Bronchial epithelial cell (primary cell): ENCODE data around the gene ARHGAP42. TPM values are rescaled to one million over a fixed set of nuclear protein-coding genes. Genes with fewer than 3 reads are reported as not detected.

Experiments
- DNase-seq: peaks from one replicate; pipeline ENCODE4 v3.0.0-alpha.2; 2010; ENCODE audit warnings: low read depth
- FAIRE-seq: peaks from 2 replicates; lab custom pipeline; 2011; peaks lifted over from hg19 to GRCh38; lab: Jason Lieb, UNC
- H3K27me3 ChIP-seq: 2 replicates; pipeline ENCODE4 v1.5.1; 2011; ENCODE audit warnings: low read length; ENCODE audit not compliant: control insufficient read depth, insufficient read depth
- H3K36me3 ChIP-seq: 2 replicates; pipeline ENCODE4 v1.5.1; 2011; ENCODE audit warnings: low read length; ENCODE audit not compliant: control insufficient read depth, insufficient read depth
- H3K4me3 ChIP-seq: 2 replicates; pipeline ENCODE4 v1.5.1; 2011; ENCODE audit warnings: mild to moderate bottlenecking, low read depth, low read length, control low read depth
- CTCF ChIP-seq: IDR thresholded peaks from 2 replicates; pipeline ENCODE4 v1.5.1; 2011; ENCODE audit warnings: mild to moderate bottlenecking, moderate library complexity, low read length, control low read depth, inconsistent platforms; ENCODE audit not compliant: insufficient read depth, severe bottlenecking
- total RNA-seq: library from RNA; depleted of rRNA; stranded (reverse); fragments of >200 nt; gene quantifications from 2 replicates; pipeline ENCODE4 v1.2.1, GENCODE V29; 2014

ARHGAP42 gene
- total RNA-seq, 1 donor from 2014 or later: 5.3 TPM

GRCh38 chr11:100855466-100856067 is 168.5 kb downstream of the ARHGAP42 start:
- peak; percentile 35 for TF ChIP-seq CTCF
- peak; percentile 60 for DNase-seq
- H3K4me3 ChIP-seq: no peak overlapping the region
- no peaks in the 10 kb centered on the region for H3K27me3 ChIP-seq
- H3K36me3 ChIP-seq: no peaks in the 10 kb centered on the region
- no peak for FAIRE-seq

GRCh38 chr11:100857236-100858005 is 170.3 kb downstream of the ARHGAP42 start:
- Histone ChIP-seq H3K36me3 (no peaks in the 10 kb centered on the region), H3K27me3 (no peaks in the 10 kb centered on the region), H3K4me3 (no peak overlapping the region)
- FAIRE-seq (no peak), DNase-seq (no peak)
- no peak for TF ChIP-seq CTCF

GRCh38 chr11:100860318-100861155 is 173.4 kb downstream of the ARHGAP42 start:
- no peak for TF ChIP-seq CTCF
- H3K27me3 ChIP-seq: no peaks in the 10 kb centered on the region
- no peak overlapping the region for H3K4me3 ChIP-seq
- H3K36me3 ChIP-seq: no peaks in the 10 kb centered on the region
- DNase-seq: no peak
- no peak for FAIRE-seq

GRCh38 chr11:100861212-100861611 is 174.1 kb downstream of the ARHGAP42 start:
- Histone ChIP-seq H3K36me3 (no peaks in the 10 kb centered on the region), H3K4me3 (no peak overlapping the region), H3K27me3 (no peaks in the 10 kb centered on the region)
- peak; percentile 64 for DNase-seq
- no peak for FAIRE-seq
- no peak for TF ChIP-seq CTCF

- TF ChIP-seq CTCF: no peak
- FAIRE-seq: no peak
- peak; percentile 50 for DNase-seq
- no peaks in the 10 kb centered on the region for H3K36me3 ChIP-seq
- H3K27me3 ChIP-seq: no peaks in the 10 kb centered on the region
- no peak overlapping the region for H3K4me3 ChIP-seq
These were observed 176.0 kb downstream of the ARHGAP42 start for GRCh38 chr11:100863080-100863581.
